ENCODE data around the gene TNFRSF8. TPM values are rescaled to one million over a fixed set of nuclear protein-coding genes. Genes with fewer than 3 reads are reported as not detected.

Gene TNFRSF8
- total RNA-seq, 1 donor from 2014 or later, result 0.52 TPM

GRCh38 chr1:12171206-12172041 lies 108.3 kb downstream of the TNFRSF8 start:
- Histone ChIP-seq H3K9me3 (ENCODE audit: control insufficient read depth in 3 of 3, low read length in 3 of 3) (no peaks in the 10 kb centered on the region), H3K27ac (ENCODE audit: low read depth, low read length) (peak overlapping the region; percentile 75), H3K9ac (ENCODE audit: low read depth in 1 of 3, low read length in 3 of 3) (no peak overlapping the region), H3K4me3 (ENCODE audit: low read length in 3 of 3) (no peak overlapping the region), H3K27me3 (ENCODE audit: control insufficient read depth in 3 of 3, insufficient read depth in 3 of 3, low read length in 3 of 3) (no peaks in the 10 kb centered on the region), H3K36me3 (ENCODE audit: control insufficient read depth in 3 of 3, insufficient read depth in 3 of 3, low read length in 3 of 3) (no peaks in the 10 kb centered on the region), H3K4me1 (ENCODE audit: control insufficient read depth in 3 of 3, insufficient read depth in 3 of 3, low read length in 3 of 3) (peaks cover 47 to 85% (median 69%) of the 10 kb centered on the region in 3 donors)

DNA sequence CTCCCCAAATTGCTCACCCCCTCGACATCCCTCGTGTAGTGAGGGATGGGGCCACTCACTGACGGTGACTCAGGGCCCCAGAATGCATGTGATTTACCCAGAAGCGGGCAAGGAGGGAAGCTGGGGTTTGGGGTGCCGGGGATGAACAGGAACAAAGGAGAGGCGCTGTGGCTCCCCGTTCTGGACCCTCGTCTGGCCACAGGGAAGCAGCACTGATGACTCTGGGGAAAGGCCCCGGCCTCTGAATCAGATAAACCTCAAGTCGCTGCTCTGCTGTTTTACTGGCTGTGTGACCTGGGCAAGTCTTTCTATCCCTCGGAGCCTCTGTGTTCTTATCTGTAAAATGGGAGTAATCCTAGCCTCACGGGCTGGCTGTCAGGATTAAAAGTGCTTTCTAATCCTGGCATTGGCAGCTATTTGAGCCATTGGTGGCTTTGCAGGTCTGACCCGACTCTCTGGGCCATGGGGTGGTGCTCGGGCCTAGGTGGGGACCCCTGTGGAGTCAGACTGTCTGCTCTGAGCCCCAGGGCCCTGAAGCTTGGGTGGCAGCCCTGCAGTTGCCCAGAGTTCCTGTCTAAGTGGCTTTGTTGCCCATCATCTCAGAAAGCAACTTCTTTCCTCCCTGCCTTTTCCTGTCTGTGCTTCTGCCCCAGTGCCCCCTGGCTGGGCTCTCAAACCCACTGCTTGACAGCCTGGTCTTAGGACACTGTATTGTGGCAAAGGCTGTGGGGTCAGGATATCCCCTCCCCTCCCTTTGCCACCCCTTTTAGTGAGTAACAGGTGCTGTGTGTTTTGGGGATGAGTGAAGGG lies 109.1 kb downstream of the TNFRSF8 start:
- Histone ChIP-seq H3K27me3 (ENCODE audit: control insufficient read depth in 3 of 3, insufficient read depth in 3 of 3, low read length in 3 of 3) (no peaks in the 10 kb centered on the region), H3K4me1 (ENCODE audit: control insufficient read depth in 3 of 3, insufficient read depth in 3 of 3, low read length in 3 of 3) (peaks cover 47 to 86% (median 69%) of the 10 kb centered on the region in 3 donors), H3K9ac (ENCODE audit: low read depth in 1 of 3, low read length in 3 of 3) (peak overlapping the region in 1 of 3 donors; percentile 45), H3K9me3 (ENCODE audit: control insufficient read depth in 3 of 3, low read length in 3 of 3) (no peaks in the 10 kb centered on the region), H3K36me3 (ENCODE audit: control insufficient read depth in 3 of 3, insufficient read depth in 3 of 3, low read length in 3 of 3) (no peaks in the 10 kb centered on the region), H3K4me3 (ENCODE audit: low read length in 3 of 3) (no peak overlapping the region), H3K27ac (ENCODE audit: low read depth, low read length) (peak overlapping the region; percentile 75)

- H3K4me1 ChIP-seq (ENCODE audit: control insufficient read depth in 3 of 3, insufficient read depth in 3 of 3, low read length in 3 of 3), result peaks cover 52 to 86% (median 71%) of the 10 kb centered on the region in 3 donors
- peak overlapping the region; percentile 75 for H3K27ac ChIP-seq (ENCODE audit: low read depth, low read length)
- no peaks in the 10 kb centered on the region for H3K9me3 ChIP-seq (ENCODE audit: control insufficient read depth in 3 of 3, low read length in 3 of 3)
- no peak overlapping the region for H3K4me3 ChIP-seq (ENCODE audit: low read length in 3 of 3)
- no peaks in the 10 kb centered on the region for H3K36me3 ChIP-seq (ENCODE audit: control insufficient read depth in 3 of 3, insufficient read depth in 3 of 3, low read length in 3 of 3)
- no peaks in the 10 kb centered on the region for H3K27me3 ChIP-seq (ENCODE audit: control insufficient read depth in 3 of 3, insufficient read depth in 3 of 3, low read length in 3 of 3)
- no peak overlapping the region for H3K9ac ChIP-seq (ENCODE audit: low read depth in 1 of 3, low read length in 3 of 3)
Measured at GRCh38 chr1:12173041-12173509, 110.0 kb downstream of the TNFRSF8 start.

DNA sequence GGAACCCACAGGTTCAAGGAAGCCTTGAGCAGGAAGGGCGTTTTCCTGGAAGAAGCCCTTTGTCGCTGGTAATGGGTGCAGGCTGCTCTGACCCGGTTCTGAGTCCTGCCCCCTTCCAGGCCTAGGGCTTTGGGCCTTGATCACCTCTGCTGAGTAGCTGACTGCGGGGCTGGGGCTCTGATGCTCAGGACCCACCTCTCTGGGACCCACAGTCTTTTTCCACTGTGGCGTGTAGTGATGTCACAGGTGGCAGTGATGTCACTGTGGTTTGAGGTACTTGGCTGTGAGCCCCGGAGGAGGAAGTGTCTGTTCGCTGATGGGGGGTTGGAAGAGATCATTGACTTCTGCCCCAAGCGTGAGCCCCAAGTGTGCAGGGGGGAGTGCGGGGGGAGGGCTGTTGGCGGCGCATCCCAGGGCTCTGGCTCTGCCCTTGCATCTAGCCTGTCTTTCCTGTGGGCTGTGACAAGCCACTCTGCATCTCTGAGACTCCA lies 110.6 kb downstream of the TNFRSF8 start:
- H3K4me1 ChIP-seq (ENCODE audit: control insufficient read depth in 3 of 3, insufficient read depth in 3 of 3, low read length in 3 of 3), result peaks cover 54 to 90% (median 74%) of the 10 kb centered on the region in 3 donors
- no peaks in the 10 kb centered on the region for H3K9me3 ChIP-seq (ENCODE audit: control insufficient read depth in 3 of 3, low read length in 3 of 3)
- H3K27me3 ChIP-seq (ENCODE audit: control insufficient read depth in 3 of 3, insufficient read depth in 3 of 3, low read length in 3 of 3), result no peaks in the 10 kb centered on the region
- H3K36me3 ChIP-seq (ENCODE audit: control insufficient read depth in 3 of 3, insufficient read depth in 3 of 3, low read length in 3 of 3), result no peaks in the 10 kb centered on the region
- peak overlapping the region; percentile 75 for H3K27ac ChIP-seq (ENCODE audit: low read depth, low read length)
- peak overlapping the region in 1 of 3 donors; percentile 18 for H3K9ac ChIP-seq (ENCODE audit: low read depth in 1 of 3, low read length in 3 of 3)
- peak overlapping the region in 1 of 3 donors; percentile 29 for H3K4me3 ChIP-seq (ENCODE audit: low read length in 3 of 3)

GRCh38 chr1:12174924-12175810 lies 112.1 kb downstream of the TNFRSF8 start:
- Histone ChIP-seq H3K9ac (ENCODE audit: low read depth in 1 of 3, low read length in 3 of 3) (peak overlapping the region in 1 of 3 donors; percentile 64), H3K36me3 (ENCODE audit: control insufficient read depth in 3 of 3, insufficient read depth in 3 of 3, low read length in 3 of 3) (no peaks in the 10 kb centered on the region), H3K4me1 (ENCODE audit: control insufficient read depth in 3 of 3, insufficient read depth in 3 of 3, low read length in 3 of 3) (peaks cover 60 to 90% (median 74%) of the 10 kb centered on the region in 3 donors), H3K27ac (ENCODE audit: low read depth, low read length) (peak overlapping the region; percentile 76), H3K4me3 (ENCODE audit: low read length in 3 of 3) (no peak overlapping the region), H3K9me3 (ENCODE audit: control insufficient read depth in 3 of 3, low read length in 3 of 3) (no peaks in the 10 kb centered on the region), H3K27me3 (ENCODE audit: control insufficient read depth in 3 of 3, insufficient read depth in 3 of 3, low read length in 3 of 3) (no peaks in the 10 kb centered on the region)

- Histone ChIP-seq H3K27me3 (ENCODE audit: control insufficient read depth in 3 of 3, insufficient read depth in 3 of 3, low read length in 3 of 3) (no peaks in the 10 kb centered on the region), H3K27ac (ENCODE audit: low read depth, low read length) (peak overlapping the region; percentile 84), H3K9ac (ENCODE audit: low read depth in 1 of 3, low read length in 3 of 3) (no peak overlapping the region), H3K36me3 (ENCODE audit: control insufficient read depth in 3 of 3, insufficient read depth in 3 of 3, low read length in 3 of 3) (no peaks in the 10 kb centered on the region), H3K4me3 (ENCODE audit: low read length in 3 of 3) (no peak overlapping the region), H3K9me3 (ENCODE audit: control insufficient read depth in 3 of 3, low read length in 3 of 3) (no peaks in the 10 kb centered on the region), H3K4me1 (ENCODE audit: control insufficient read depth in 3 of 3, insufficient read depth in 3 of 3, low read length in 3 of 3) (peaks cover 57 to 94% (median 79%) of the 10 kb centered on the region in 3 donors)
Measured at GRCh38 chr1:12176298-12177118, 113.4 kb downstream of the TNFRSF8 start.

- Histone ChIP-seq H3K27me3 (ENCODE audit: control insufficient read depth in 3 of 3, insufficient read depth in 3 of 3, low read length in 3 of 3) (no peaks in the 10 kb centered on the region), H3K27ac (ENCODE audit: low read depth, low read length) (peak overlapping the region; percentile 84), H3K4me3 (ENCODE audit: low read length in 3 of 3) (no peak overlapping the region)
Measured at GRCh38 chr1:12177156-12177998, 114.3 kb downstream of the TNFRSF8 start.

DNA sequence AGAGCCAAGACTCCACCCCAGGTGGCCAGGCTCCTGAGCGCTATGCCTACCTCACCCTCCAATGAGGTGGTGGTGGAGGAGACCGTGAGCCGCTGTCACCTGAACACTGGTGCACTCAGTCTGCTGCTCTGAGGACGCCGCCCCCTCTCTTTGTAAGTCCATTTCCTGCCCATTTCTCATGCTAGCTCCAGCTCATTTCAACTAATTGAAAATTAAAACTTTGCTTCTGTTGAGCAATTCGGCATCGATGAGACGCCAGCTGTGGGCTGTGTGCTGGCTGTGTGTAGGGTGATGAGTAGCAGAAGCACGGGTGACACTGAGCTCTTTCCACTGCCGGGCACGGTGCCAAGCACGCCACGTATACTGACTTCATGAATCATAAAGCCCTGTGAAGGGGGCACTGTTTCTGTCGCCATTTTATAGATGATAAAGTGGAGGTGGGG lies 114.9 kb downstream of the TNFRSF8 start:
- no peaks in the 10 kb centered on the region for H3K27me3 ChIP-seq (ENCODE audit: control insufficient read depth in 3 of 3, insufficient read depth in 3 of 3, low read length in 3 of 3)
- H3K27ac ChIP-seq (ENCODE audit: low read depth, low read length), result peak overlapping the region; percentile 84
- H3K4me1 ChIP-seq (ENCODE audit: control insufficient read depth in 3 of 3, insufficient read depth in 3 of 3, low read length in 3 of 3), result peaks cover 57 to 92% (median 81%) of the 10 kb centered on the region in 3 donors
- H3K9ac ChIP-seq (ENCODE audit: low read depth in 1 of 3, low read length in 3 of 3), result no peak overlapping the region
- H3K4me3 ChIP-seq (ENCODE audit: low read length in 3 of 3), result no peak overlapping the region
- no peaks in the 10 kb centered on the region for H3K36me3 ChIP-seq (ENCODE audit: control insufficient read depth in 3 of 3, insufficient read depth in 3 of 3, low read length in 3 of 3)
- no peaks in the 10 kb centered on the region for H3K9me3 ChIP-seq (ENCODE audit: control insufficient read depth in 3 of 3, low read length in 3 of 3)

More at GRCh38 chr1:12177156-12177998, 114.3 kb downstream of the TNFRSF8 start:
- peaks cover 60 to 93% (median 81%) of the 10 kb centered on the region in 3 donors for H3K4me1 ChIP-seq (ENCODE audit: control insufficient read depth in 3 of 3, insufficient read depth in 3 of 3, low read length in 3 of 3)
- no peaks in the 10 kb centered on the region for H3K36me3 ChIP-seq (ENCODE audit: control insufficient read depth in 3 of 3, insufficient read depth in 3 of 3, low read length in 3 of 3)
- H3K9me3 ChIP-seq (ENCODE audit: control insufficient read depth in 3 of 3, low read length in 3 of 3), result no peaks in the 10 kb centered on the region
- H3K9ac ChIP-seq (ENCODE audit: low read depth in 1 of 3, low read length in 3 of 3), result no peak overlapping the region
